Spleen (tissue), 11 donors: ENCODE results near the gene UCP1. TPM values are rescaled to one million over a fixed set of nuclear protein-coding genes. Genes with fewer than 3 reads are reported as not detected.

ENCODE experiments used
- DNase-seq: peaks from one replicate; pipeline ENCODE4 v3.0.0-alpha.2; 2020
- H3K27ac ChIP-seq, 8 donors: fragments of 200-600 bp; sonication (generic) in 7 of 8; 1 replicate in 4 of 8; 2 replicates in 4 of 8; pipeline versions ENCODE4 v1.5.0 to v1.8.0; 2016 to 2021; ENCODE audit warnings: inconsistent platforms in 4 of 8, mild to moderate bottlenecking in 4 of 8, moderate library complexity in 1 of 8
- H3K27me3 ChIP-seq, 7 donors: fragments of 200-600 bp; sonication (generic) in 6 of 7; replicated peaks in 1 of 7; 1 replicate in 4 of 7; 2 replicates in 3 of 7; pipeline versions ENCODE4 v1.5.0 to v1.8.0; 2016 to 2021; ENCODE audit warnings: inconsistent platforms in 3 of 7, mild to moderate bottlenecking in 1 of 7
- H3K36me3 ChIP-seq, 6 donors: fragments of 200-600 bp; sonication (generic) in 5 of 6; 1 replicate in 4 of 6; 2 replicates in 2 of 6; pipeline versions ENCODE4 v1.5.0 to v1.8.0; 2016 to 2021; ENCODE audit warnings: inconsistent platforms in 2 of 6
- H3K4me1 ChIP-seq, 6 donors: fragments of 200-600 bp; sonication (generic) in 5 of 6; 1 replicate in 3 of 6; 2 replicates in 3 of 6; pipeline versions ENCODE4 v1.5.0 to v1.8.0; 2016 to 2021; ENCODE audit warnings: inconsistent platforms in 3 of 6
- H3K4me3 ChIP-seq, 8 donors: fragments of 200-600 bp; sonication (generic) in 7 of 8; 1 replicate in 4 of 8; 2 replicates in 4 of 8; pipeline versions ENCODE4 v1.5.0 to v1.8.0; 2016 to 2021; ENCODE audit warnings: inconsistent platforms in 4 of 8, mild to moderate bottlenecking in 4 of 8, moderate library complexity in 2 of 8
- H3K9me3 ChIP-seq, 8 donors: fragments of 200-600 bp; sonication (generic) in 7 of 8; 1 replicate in 4 of 8; 2 replicates in 4 of 8; pipeline versions ENCODE4 v1.5.0 to v1.8.0; 2016 to 2021; ENCODE audit warnings: inconsistent platforms in 4 of 8
- POLR2A ChIP-seq, 3 donors: fragments of 450-650 bp; IDR thresholded peaks; one replicate each; pipeline ENCODE4 v1.5.1; 2017; ENCODE audit warnings: antibody characterized with exemption in 3 of 3, mild to moderate bottlenecking in 1 of 3
- POLR2AphosphoS5 ChIP-seq, 3 donors: sonication (generic); formaldehyde crosslinking; IDR thresholded peaks; one replicate each; pipeline ENCODE4 v1.5.1; 2017; ENCODE audit warnings: antibody characterized with exemption in 3 of 3
- WGBS, 5 donors: extraction: QIAGEN DNeasy Blood & Tissue Kit in 3 of 5; methylation state at CpG; one replicate each; pipeline versions ENCODE4 v1.1.5 to v1.1.7; 2013 to 2018; 5-methylcytosine and 5-hydroxymethylcytosine counted together
- intact Hi-C: fragments of 100-400 bp; cut with DNase I; formaldehyde crosslinking; loops from one replicate; pipeline ENCODE4 v1.15.0; 2023; ENCODE audit warnings: low total_unique reads
- polyA plus RNA-seq, 3 donors: library from polyadenylated mRNA; stranded (reverse); fragments of 200-250 nt; gene quantifications; one replicate each; pipeline ENCODE4 v1.2.1, GENCODE V29; 2013
- total RNA-seq, 7 donors: library from RNA; depleted of rRNA in 3 of 7; stranded (reverse); fragments of >200 nt in 3 of 7; fragmentation: NEBNext Ultra II Directional in 4 of 7; extraction: Animal tissue kit (Norgen Biotek cat#: 25700) in 4 of 7; gene quantifications; one replicate each; pipeline versions ENCODE4 v1.1.0 to v1.2.1, GENCODE V29; 2016 to 2021
- TF ChIP-seq, protein P1 (sequence below), 11 experiments: fragments of 200-600 bp in 7 of 11; fragments of 450-650 bp in 4 of 11; sonication (generic) in 4 of 11; IDR thresholded peaks in 8 of 11; conservative IDR thresholded peaks in 3 of 11; 1 replicate in 7 of 11; 2 replicates in 4 of 11; pipeline versions ENCODE4 v1.4.0 to v1.8.0; 2016 to 2021; ENCODE audit warnings: antibody characterized with exemption in 11 of 11, inconsistent platforms in 4 of 11, mild to moderate bottlenecking in 1 of 11
- donor health status: healthy with polysubstance abuse.
- donor health status: DM: no; HTN: no; CAD: no; lungs with moderate emphysema.
- donor health status: DM: no; HTN: no; CAD: no.
- donor health status: Bipolar disorder and iron deficiency.
- donor health status: healthy.
- donor health status: DM: no; HTN: no; CAD: no.
- donor health status: DM: yes; HTN: yes; CAD: no.

Gene UCP1
- total and polyA plus RNA-seq, 10 donors: not detected

DNA sequence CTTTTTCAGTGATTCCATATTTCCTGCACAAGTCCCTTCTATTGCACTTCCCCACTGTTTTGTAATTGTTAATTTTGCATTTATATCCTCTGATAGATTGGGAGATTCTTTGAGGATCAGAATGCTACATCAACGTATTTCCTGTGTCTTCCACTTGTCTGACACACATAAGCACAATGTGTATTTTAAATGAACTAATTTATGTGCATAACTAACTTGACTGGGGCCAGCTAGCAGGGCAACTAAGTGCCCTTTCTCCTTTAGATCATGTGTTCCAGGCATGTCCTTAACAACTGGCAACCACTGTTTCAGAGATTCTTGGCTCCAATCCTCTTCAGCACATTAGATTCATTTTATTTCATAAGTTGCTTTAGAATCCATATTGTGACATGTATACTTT lies 15.7 kb upstream of the UCP1 start:
- peaks cover 0 to 26% (median 3%) of the 10 kb centered on the region in 7 donors for H3K27me3 ChIP-seq
- WGBS, 5 donors: 55 to 67% (median 60%) methylated on average over 1 of the region's 1 CpG

DNA sequence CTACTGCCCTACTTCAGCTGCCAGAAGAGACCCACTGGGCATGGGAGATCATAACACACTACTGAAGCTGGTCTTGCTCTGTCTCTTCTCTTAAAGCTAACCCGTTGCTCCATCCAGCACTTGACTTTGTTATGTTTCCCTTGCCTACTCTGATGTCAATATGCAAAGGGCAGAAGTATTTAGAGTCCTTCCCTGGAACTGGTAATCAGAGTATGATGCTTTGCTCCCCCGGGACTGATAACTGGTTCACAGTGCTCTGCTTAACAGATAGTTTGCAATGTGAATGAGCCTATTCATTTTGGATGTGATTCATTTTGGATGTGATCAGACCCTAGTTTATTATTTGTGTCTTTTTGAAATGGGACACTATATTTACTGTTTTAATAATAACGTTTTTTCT lies 12.3 kb upstream of the UCP1 start:
- peaks cover 0 to 60% (median 15%) of the 10 kb centered on the region in 7 donors for H3K27me3 ChIP-seq
- intact Hi-C loops: no loop called here

More for the DNA sequence above, 15.7 kb upstream of the UCP1 start:
- no peak overlapping the region for H3K27ac ChIP-seq
- TF ChIP-seq POLR2AphosphoS5 (IDR thresholded peaks at IDR 0.05) (no peak), POLR2A (IDR thresholded peaks at IDR 0.05) (no peak)
- TF ChIP-seq, protein P1, sequence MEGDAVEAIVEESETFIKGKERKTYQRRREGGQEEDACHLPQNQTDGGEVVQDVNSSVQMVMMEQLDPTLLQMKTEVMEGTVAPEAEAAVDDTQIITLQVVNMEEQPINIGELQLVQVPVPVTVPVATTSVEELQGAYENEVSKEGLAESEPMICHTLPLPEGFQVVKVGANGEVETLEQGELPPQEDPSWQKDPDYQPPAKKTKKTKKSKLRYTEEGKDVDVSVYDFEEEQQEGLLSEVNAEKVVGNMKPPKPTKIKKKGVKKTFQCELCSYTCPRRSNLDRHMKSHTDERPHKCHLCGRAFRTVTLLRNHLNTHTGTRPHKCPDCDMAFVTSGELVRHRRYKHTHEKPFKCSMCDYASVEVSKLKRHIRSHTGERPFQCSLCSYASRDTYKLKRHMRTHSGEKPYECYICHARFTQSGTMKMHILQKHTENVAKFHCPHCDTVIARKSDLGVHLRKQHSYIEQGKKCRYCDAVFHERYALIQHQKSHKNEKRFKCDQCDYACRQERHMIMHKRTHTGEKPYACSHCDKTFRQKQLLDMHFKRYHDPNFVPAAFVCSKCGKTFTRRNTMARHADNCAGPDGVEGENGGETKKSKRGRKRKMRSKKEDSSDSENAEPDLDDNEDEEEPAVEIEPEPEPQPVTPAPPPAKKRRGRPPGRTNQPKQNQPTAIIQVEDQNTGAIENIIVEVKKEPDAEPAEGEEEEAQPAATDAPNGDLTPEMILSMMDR (IDR thresholded peaks at IDR 0.05 in 8 of 11, conservative IDR thresholded peaks at IDR 0.05 in 3 of 11): no peak
- H3K4me3 ChIP-seq: no peak overlapping the region
- intact Hi-C loops: no loop called here
- H3K4me1 ChIP-seq: peaks cover 0 to under 1% (median 0%) of the 10 kb centered on the region in 6 donors
- DNase-seq: no peak
- no peaks in the 10 kb centered on the region for H3K36me3 ChIP-seq
- no peaks in the 10 kb centered on the region for H3K9me3 ChIP-seq

DNA sequence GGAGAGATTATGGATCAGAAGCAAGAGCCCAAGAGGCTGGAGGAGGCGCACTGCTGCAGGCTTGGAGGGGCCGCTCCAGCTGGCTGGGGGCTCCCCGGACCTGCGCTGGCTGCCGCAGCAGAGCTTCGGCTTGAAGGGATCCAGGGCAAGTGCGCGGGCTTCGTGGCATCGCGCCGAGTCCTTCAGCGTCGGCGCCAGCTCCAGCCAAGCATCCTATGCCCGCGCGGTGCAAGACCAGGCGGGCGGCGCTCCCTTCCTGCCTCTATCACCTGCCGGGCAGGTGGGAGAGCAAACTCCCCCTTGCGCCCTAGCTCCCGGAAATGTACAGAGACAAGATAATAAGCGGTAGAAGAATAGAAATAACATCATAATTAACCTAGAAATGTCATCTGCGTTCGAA lies 10.5 kb upstream of the UCP1 start:
- Histone ChIP-seq H3K9me3 (no peaks in the 10 kb centered on the region), H3K36me3 (no peaks in the 10 kb centered on the region), H3K4me3 (no peak overlapping the region), H3K4me1 (peaks cover 0 to 5% (median 0%) of the 10 kb centered on the region in 6 donors), H3K27me3 (peaks cover 0 to 70% (median 15%) of the 10 kb centered on the region in 7 donors), H3K27ac (no peak overlapping the region)
- TF ChIP-seq, protein P1 (IDR thresholded peaks at IDR 0.05 in 8 of 11, conservative IDR thresholded peaks at IDR 0.05 in 3 of 11): no peak
- TF ChIP-seq POLR2A (IDR thresholded peaks at IDR 0.05): no peak
- TF ChIP-seq POLR2AphosphoS5 (IDR thresholded peaks at IDR 0.05): no peak
- no peak for DNase-seq
- intact Hi-C loops: no loop called here
- WGBS, 5 donors: 19 to 34% (median 28%) methylated on average over 12 to 27 of the region's 27 CpGs

More for the DNA sequence above, 12.3 kb upstream of the UCP1 start:
- Histone ChIP-seq H3K27ac (no peak overlapping the region), H3K36me3 (no peaks in the 10 kb centered on the region), H3K4me1 (peaks cover 0 to 5% (median 0%) of the 10 kb centered on the region in 6 donors), H3K9me3 (no peaks in the 10 kb centered on the region), H3K4me3 (no peak overlapping the region)
- TF ChIP-seq, protein P1 (IDR thresholded peaks at IDR 0.05 in 8 of 11, conservative IDR thresholded peaks at IDR 0.05 in 3 of 11): no peak
- TF ChIP-seq POLR2AphosphoS5 (IDR thresholded peaks at IDR 0.05) (no peak), POLR2A (IDR thresholded peaks at IDR 0.05) (no peak)
- DNase-seq: no peak
- 48 to 88% (median 62%) methylated on average over 3 of the region's 3 CpGs for WGBS, 5 donors

DNA sequence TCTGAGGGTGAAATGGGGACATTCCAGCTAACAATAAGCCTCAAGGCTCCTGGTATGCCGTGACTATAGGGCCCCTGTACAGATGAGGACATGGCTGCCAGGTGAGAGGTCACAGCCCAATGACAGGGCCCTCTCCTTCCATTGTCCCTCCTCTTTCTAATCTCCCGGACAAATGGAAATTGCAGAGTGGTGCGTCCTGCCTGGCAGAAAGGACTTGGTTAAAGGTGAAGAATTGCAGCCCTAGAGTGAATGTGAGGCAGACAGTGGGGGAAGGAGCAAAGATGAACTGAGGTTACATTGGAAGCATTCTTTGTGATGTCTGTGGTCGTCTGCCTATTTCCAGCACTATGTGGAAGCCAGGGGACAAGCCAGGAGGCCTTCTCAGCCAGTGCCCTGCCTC lies 6.7 kb upstream of the UCP1 start:
- intact Hi-C loops: no loop called here
- no peak for DNase-seq
- H3K9me3 ChIP-seq: peaks cover 0 to 18% (median 12%) of the 10 kb centered on the region in 8 donors
- WGBS, 5 donors: 66 to 84% (median 73%) methylated on average over 4 of the region's 4 CpGs
- H3K4me1 ChIP-seq: peaks cover 0 to 5% (median 0%) of the 10 kb centered on the region in 6 donors
- H3K27me3 ChIP-seq: peaks cover 0 to 76% (median 25%) of the 10 kb centered on the region in 7 donors
- no peaks in the 10 kb centered on the region for H3K36me3 ChIP-seq
- H3K4me3 ChIP-seq: no peak overlapping the region
- no peak overlapping the region for H3K27ac ChIP-seq
- no peak for TF ChIP-seq POLR2A (IDR thresholded peaks at IDR 0.05)
- TF ChIP-seq POLR2AphosphoS5 (IDR thresholded peaks at IDR 0.05): no peak
- TF ChIP-seq, protein P1 (IDR thresholded peaks at IDR 0.05 in 8 of 11, conservative IDR thresholded peaks at IDR 0.05 in 3 of 11): no peak
